Cerebellar nuclear complex (tissue), 1 donor: ENCODE results near the gene PELI1.
"Not testable (repeated sequence)": the region's sequence is repeated elsewhere in the genome, so short reads cannot be mapped to it uniquely, and the experiment has no call there.

Source experiments
- DNase-seq, 2 experiments: peaks; one replicate each; lab custom pipeline; 2025; lab: John Stamatoyannopoulos, UW

Gene PELI1

GRCh38 chr2:64085936-64086335 is 58.3 kb downstream of the PELI1 start:
- no peak for DNase-seq

GRCh38 chr2:64081046-64081445 is 63.2 kb downstream of the PELI1 start:
- no peak for DNase-seq

- DNase-seq: no peak
These were observed 64.0 kb downstream of the PELI1 start for GRCh38 chr2:64080179-64080578.

- DNase-seq: not testable (repeated sequence)
These were observed 64.5 kb downstream of the PELI1 start for GRCh38 chr2:64079688-64080087.

GRCh38 chr2:64076828-64077227 is 67.4 kb downstream of the PELI1 start:
- not testable (repeated sequence) for DNase-seq

- DNase-seq: not testable (repeated sequence)
These were observed 69.6 kb downstream of the PELI1 start for GRCh38 chr2:64074616-64075015.

GRCh38 chr2:64067326-64067725 is 76.9 kb downstream of the PELI1 start:
- DNase-seq: no peak

- DNase-seq: no peak
These were observed 78.7 kb downstream of the PELI1 start for GRCh38 chr2:64065516-64065915.

- no peak for DNase-seq
These were observed 80.3 kb downstream of the PELI1 start for GRCh38 chr2:64063924-64064331.

- no peak for DNase-seq
These were observed 80.8 kb downstream of the PELI1 start for GRCh38 chr2:64063454-64063853.

- no peak for DNase-seq
These were observed 81.4 kb downstream of the PELI1 start for GRCh38 chr2:64062840-64063239.

- no peak for DNase-seq
These were observed 85.0 kb downstream of the PELI1 start for GRCh38 chr2:64059270-64059669.

- no peak for DNase-seq
These were observed 88.2 kb downstream of the PELI1 start for GRCh38 chr2:64056021-64056420.

GRCh38 chr2:64054161-64054915 is 89.9 kb downstream of the PELI1 start:
- no peak for DNase-seq

- no peak for DNase-seq
These were observed 91.6 kb downstream of the PELI1 start for GRCh38 chr2:64052463-64053241.

GRCh38 chr2:64049633-64050220 is 94.5 kb downstream of the PELI1 start:
- peak; percentile 18 to 50 for DNase-seq

GRCh38 chr2:64045938-64046337 is 98.3 kb downstream of the PELI1 start:
- no peak for DNase-seq
